ENCODE results near the gene FANK1.

DNA sequence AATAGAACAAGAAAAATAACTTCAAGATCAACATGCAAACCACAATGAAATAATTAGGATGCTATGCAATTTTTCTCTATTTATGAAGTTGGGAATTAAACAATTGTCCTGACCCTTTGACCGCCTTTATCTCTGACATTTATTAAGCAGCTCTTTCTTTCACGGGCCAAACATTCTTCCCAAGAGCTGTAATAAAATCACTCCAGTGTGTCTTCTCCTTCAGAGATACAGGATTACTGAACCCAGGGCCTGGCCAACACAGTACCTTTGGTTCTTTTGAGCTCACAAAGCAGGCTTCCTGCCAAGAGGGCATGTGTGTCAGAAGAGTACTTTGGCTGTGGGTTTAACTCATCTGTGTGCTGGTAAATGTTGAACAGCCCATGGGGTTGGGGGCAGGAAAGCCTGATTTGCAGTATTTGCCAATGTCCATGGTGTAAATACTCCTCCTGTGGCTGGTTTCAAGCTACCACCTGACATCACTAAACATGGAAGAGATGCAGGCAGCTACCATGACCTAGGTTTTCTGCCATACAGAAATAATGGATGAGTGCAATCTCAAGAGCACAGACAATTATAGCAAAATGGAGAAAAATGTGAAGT, 121.7 kb downstream of the FANK1 start:
- TF ChIP-seq GATA2 (IDR thresholded peaks at IDR 0.05; ENCODE audit: low read depth, low read length) (no peak), GATA3 (IDR thresholded peaks at IDR 0.05; ENCODE audit: low read depth, low read length) (no peak)

All from SH-SY5Y (cell line).